ENCODE data around the gene WDR89.

GRCh38 chr14:63632932-63633514, 8.6 kb downstream of the WDR89 start:
- peak; percentile 80 for TF ChIP-seq CTCF (IDR thresholded peaks at IDR 0.05)
- TF ChIP-seq EZH2 (IDR thresholded peaks at IDR 0.05; ENCODE audit: borderline replicate concordance, insufficient read depth, low read depth, low read length, poor library complexity, severe bottlenecking), result no peak
